Endothelial cell of umbilical vein (primary cell): ENCODE measurements around the gene KLF3. TPM values are rescaled to one million over a fixed set of nuclear protein-coding genes. Genes with fewer than 3 reads are reported as not detected.

Experiments used
- BruUV-seq: library from RNA; stranded (reverse); fragments of 400-500 nt; replicated peaks from 2 replicates; lab custom pipeline; 2021; lab: Mats Ljungman, UMichigan
- CTCF ChIA-PET: fragments of 300-600, 350-600 bp; sonication (Branson Sonifier 250); formaldehyde crosslinking; loops from one replicate; lab custom pipeline; 2021; ENCODE audit warnings: antibody characterized with exemption, inconsistent platforms; lab: Charles Lee
- POLR2A ChIA-PET: fragments of 300-600, 350-600 bp; sonication (Branson Sonifier 250); formaldehyde crosslinking; loops from one replicate; lab custom pipeline; 2021; ENCODE audit warnings: antibody characterized with exemption, inconsistent platforms; lab: Charles Lee
- DNase-seq: peaks from one replicate; pipeline ENCODE4 v3.0.0-alpha.2; 2011; ENCODE audit warnings: low read depth, low spot score
- FAIRE-seq: peaks from 2 replicates; lab custom pipeline; 2011; peaks lifted over from hg19 to GRCh38; lab: Jason Lieb, UNC
- H2AFZ ChIP-seq: 2 replicates; pipeline ENCODE4 v1.6.0; 2012; ENCODE audit warnings: low read depth, low read length, control low read depth, inconsistent platforms
- H3K27ac ChIP-seq: 2 replicates; pipeline ENCODE4 v1.5.1; 2011; ENCODE audit warnings: low read depth, mild to moderate bottlenecking, control low read depth, low read length, moderate library complexity; ENCODE audit not compliant: insufficient read depth
- H3K27me3 ChIP-seq, 2 experiments: 2 replicates each; pipeline versions ENCODE4 v1.6.0 to v1.6.1; 2011; ENCODE audit warnings: low read length in 2 of 2, mixed read lengths in 1 of 2; ENCODE audit not compliant: control insufficient read depth in 2 of 2, insufficient read depth in 2 of 2
- H3K36me3 ChIP-seq, 2 experiments: 2 replicates in 1 of 2; 3 replicates in 1 of 2; pipeline ENCODE4 v1.5.1; 2011; ENCODE audit warnings: low read length in 2 of 2, mild to moderate bottlenecking in 1 of 2, moderate library complexity in 1 of 2; ENCODE audit not compliant: control insufficient read depth in 2 of 2, insufficient read depth in 2 of 2; ENCODE audit errors: extremely low read depth in 1 of 2
- H3K4me1 ChIP-seq: 3 replicates; pipeline ENCODE4 v1.5.1; 2011; ENCODE audit warnings: mild to moderate bottlenecking, low read length; ENCODE audit not compliant: control insufficient read depth, insufficient read depth; ENCODE audit errors: extremely low read depth
- H3K4me2 ChIP-seq: 2 replicates; pipeline ENCODE4 v1.6.1; 2011; ENCODE audit warnings: low read length, control low read depth, mixed read lengths; ENCODE audit not compliant: insufficient read depth
- H3K4me3 ChIP-seq, 3 experiments: fragments of 200-600 bp in 1 of 3; sonication (generic), shearing (Covaris generic) in 1 of 3; replicated peaks in 1 of 3; 2 replicates each; pipeline ENCODE4 v1.5.1; 2011 to 2016; ENCODE audit warnings: control low read depth in 3 of 3, low read length in 3 of 3, mild to moderate bottlenecking in 2 of 3, inconsistent platforms in 1 of 3, low read depth in 1 of 3, moderate library complexity in 1 of 3; ENCODE audit not compliant: insufficient read depth in 1 of 3
- H3K79me2 ChIP-seq: 2 replicates; pipeline ENCODE4 v1.6.0; 2012; ENCODE audit warnings: low read length, inconsistent platforms; ENCODE audit not compliant: control insufficient read depth, insufficient read depth
- H3K9ac ChIP-seq: replicated peaks from 2 replicates; pipeline ENCODE3; 2011; ENCODE audit warnings: low read length, control low read depth; ENCODE audit not compliant: insufficient read depth; ENCODE audit errors: extremely low read depth
- H3K9me1 ChIP-seq: replicated peaks from 3 replicates; pipeline ENCODE4 v1.6.0; 2011; ENCODE audit warnings: mild to moderate bottlenecking, low read length; ENCODE audit not compliant: control insufficient read depth, insufficient read depth; ENCODE audit errors: extremely low read depth
- H3K9me3 ChIP-seq: replicated peaks from 2 replicates; pipeline ENCODE4 v1.5.1; 2012; ENCODE audit warnings: low read length, inconsistent platforms; ENCODE audit not compliant: control insufficient read depth, insufficient read depth
- H4K20me1 ChIP-seq: replicated peaks from 2 replicates; pipeline ENCODE3; 2011; ENCODE audit warnings: mild to moderate bottlenecking, low read length; ENCODE audit not compliant: control insufficient read depth, insufficient read depth; ENCODE audit errors: extremely low read depth
- EZH2 ChIP-seq: IDR thresholded peaks from 2 replicates; pipeline ENCODE4 v1.6.1; 2012; ENCODE audit warnings: borderline replicate concordance, low read depth, mild to moderate bottlenecking, moderate library complexity, low read length, inconsistent platforms; ENCODE audit not compliant: severe bottlenecking
- GATA2 ChIP-seq: IDR thresholded peaks from 2 replicates; pipeline ENCODE4 v1.7.0; 2011; ENCODE audit warnings: low read depth, mild to moderate bottlenecking, moderate library complexity, mixed read lengths, low read length; ENCODE audit not compliant: insufficient read length, insufficient read depth
- MYC ChIP-seq: IDR thresholded peaks from one replicate; pipeline ENCODE4 v1.6.1; 2011; ENCODE audit warnings: mild to moderate bottlenecking, low read depth, low read length
- POLR2A ChIP-seq: IDR thresholded peaks from 2 replicates; pipeline ENCODE4 v1.6.1; 2012; ENCODE audit warnings: low read depth, mild to moderate bottlenecking, control low read depth, low read length
- dilution Hi-C: fragments of 300-500 bp; cut with MboI; formaldehyde crosslinking; loops from one replicate; pipeline ENCODE4 v1.15.0; 2019; ENCODE audit warnings: low sequenced_read_pairs; ENCODE audit not compliant: extremely low pct_ligation_motif_present
- intact Hi-C: fragments of 100-400 bp; cut with micrococcal nuclease; formaldehyde crosslinking; loops from one replicate; pipeline ENCODE4 v1.10.0; 2022
- polyA plus RNA-seq, 4 experiments: library from polyadenylated mRNA; depleted of rRNA in 3 of 4; stranded (reverse) in 3 of 4; unstranded in 1 of 4; fragments of >200 nt; gene quantifications; 2 replicates each; pipeline versions ENCODE4 v1.2.1 to v1.2.3, GENCODE V29; 2011 to 2012; ENCODE audit warnings: missing spikeins in 1 of 4
- total RNA-seq: library from RNA; stranded (reverse); gene quantifications from 2 replicates; pipeline ENCODE4 v1.2.3, GENCODE V29; 2021
- TF ChIP-seq, protein P1 (sequence below), 2 donors: IDR thresholded peaks; 1 replicate in 1 of 2; 2 replicates in 1 of 2; pipeline ENCODE4 v1.5.1; 2011; ENCODE audit warnings: low read length in 2 of 2, mild to moderate bottlenecking in 2 of 2, moderate library complexity in 2 of 2, control low read depth in 1 of 2, inconsistent platforms in 1 of 2, low read depth in 1 of 2; ENCODE audit not compliant: insufficient read depth in 1 of 2; ENCODE audit errors: extremely low read depth in 1 of 2

KLF3 gene
- total and polyA plus RNA-seq, 2 donors (not counting 3 experiments of a cell fraction or from before 2014, with no cell fraction given), result 27.7 to 50.5 TPM

DNA sequence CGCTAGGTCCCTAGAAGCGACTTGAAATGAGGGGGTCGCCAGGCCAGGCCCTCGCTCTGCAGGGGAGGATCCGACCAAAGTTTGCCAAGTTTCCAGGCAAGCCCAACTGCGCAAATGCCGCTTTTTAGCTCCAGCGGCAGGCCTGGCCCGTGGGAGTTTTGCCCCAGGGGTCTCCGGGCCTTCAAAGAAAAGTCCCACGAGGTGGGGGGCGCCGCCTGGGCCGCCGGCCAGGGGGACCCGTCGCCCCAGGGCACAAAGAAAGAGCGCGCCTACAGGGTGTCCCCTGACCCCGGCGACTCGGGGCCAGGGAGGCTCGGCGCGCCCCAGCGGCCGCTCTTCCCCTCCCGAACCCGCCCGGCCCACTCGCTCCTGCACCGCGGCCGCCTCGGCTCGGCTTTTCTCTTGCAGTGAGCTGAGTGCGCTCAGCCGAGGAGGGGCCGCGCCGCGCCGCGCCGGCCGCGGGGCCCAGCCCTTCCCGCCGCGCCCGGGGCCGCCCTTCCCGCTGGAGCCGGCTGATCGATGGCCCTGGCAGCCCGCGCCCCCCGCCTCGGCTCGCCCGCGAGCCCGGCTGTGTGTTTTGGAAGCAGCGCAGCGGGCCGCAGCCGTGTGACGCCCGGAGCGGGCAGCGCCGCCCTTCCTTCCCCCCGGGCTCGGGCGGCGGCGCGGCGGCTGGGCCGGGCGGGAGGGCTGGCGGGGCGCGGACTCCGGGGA, 754 bp upstream of the KLF3 start:
- dilution Hi-C loops (loop anchor here (25.0 kb wide), 1 partner anchor 501 kb away; no protein-coding TSS in a partner anchor), intact Hi-C loops (loop anchor here (10.0 kb wide), 1 partner anchor 1392 kb away; the partner anchor contains the start of gene N4BP2)
- CTCF ChIA-PET, result interaction anchor here (0.6 to 1.8 kb wide), 5 partner anchors 9 to 484 kb away, joined by 3 to 9 read pairs (median 4); no protein-coding TSS in a partner anchor

More for the DNA sequence above, 754 bp upstream of the KLF3 start:
- H3K4me2 ChIP-seq, result peak overlapping the region; percentile 52
- H3K9me3 ChIP-seq, result no peaks in the 10 kb centered on the region
- peaks cover 0 to 2% of the 10 kb centered on the region in 2 experiments for H3K27me3 ChIP-seq
- peaks cover 20% of the 10 kb centered on the region for H3K4me1 ChIP-seq
- H3K79me2 ChIP-seq, result peaks cover 38% of the 10 kb centered on the region
- no peaks in the 10 kb centered on the region for H4K20me1 ChIP-seq
- H2AFZ ChIP-seq, result peak overlapping the region; percentile 7
- FAIRE-seq, result no peak
- peak; percentile 75 for DNase-seq
- peak overlapping the region; percentile 78 for H3K27ac ChIP-seq
- peak overlapping the region; percentile 68 for H3K9ac ChIP-seq
- no peaks in the 10 kb centered on the region for H3K36me3 ChIP-seq
- peak overlapping the region; percentile 23 to 89 (median 36) for H3K4me3 ChIP-seq
- no TSS peak for BruUV-seq
- POLR2A ChIA-PET, result no interaction called here
- TF ChIP-seq POLR2A, result peak; percentile 42
- TF ChIP-seq, protein P1, sequence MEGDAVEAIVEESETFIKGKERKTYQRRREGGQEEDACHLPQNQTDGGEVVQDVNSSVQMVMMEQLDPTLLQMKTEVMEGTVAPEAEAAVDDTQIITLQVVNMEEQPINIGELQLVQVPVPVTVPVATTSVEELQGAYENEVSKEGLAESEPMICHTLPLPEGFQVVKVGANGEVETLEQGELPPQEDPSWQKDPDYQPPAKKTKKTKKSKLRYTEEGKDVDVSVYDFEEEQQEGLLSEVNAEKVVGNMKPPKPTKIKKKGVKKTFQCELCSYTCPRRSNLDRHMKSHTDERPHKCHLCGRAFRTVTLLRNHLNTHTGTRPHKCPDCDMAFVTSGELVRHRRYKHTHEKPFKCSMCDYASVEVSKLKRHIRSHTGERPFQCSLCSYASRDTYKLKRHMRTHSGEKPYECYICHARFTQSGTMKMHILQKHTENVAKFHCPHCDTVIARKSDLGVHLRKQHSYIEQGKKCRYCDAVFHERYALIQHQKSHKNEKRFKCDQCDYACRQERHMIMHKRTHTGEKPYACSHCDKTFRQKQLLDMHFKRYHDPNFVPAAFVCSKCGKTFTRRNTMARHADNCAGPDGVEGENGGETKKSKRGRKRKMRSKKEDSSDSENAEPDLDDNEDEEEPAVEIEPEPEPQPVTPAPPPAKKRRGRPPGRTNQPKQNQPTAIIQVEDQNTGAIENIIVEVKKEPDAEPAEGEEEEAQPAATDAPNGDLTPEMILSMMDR (IDR thresholded peaks at IDR 0.05; ENCODE audit: extremely low read depth in 1 of 2, insufficient read depth in 1 of 2, low read depth in 1 of 2, low read length in 2 of 2), result no peak
- no peak for TF ChIP-seq MYC
- no peak for TF ChIP-seq GATA2
- no peak for TF ChIP-seq EZH2
- no peaks in the 10 kb centered on the region for H3K9me1 ChIP-seq
